NCI-H2107 treated with DMSO at 0.1 percent for 48 hours (cell line): ENCODE results near the gene LIMK2.
"Not testable (repeated sequence)": the region's sequence is repeated elsewhere in the genome, so short reads cannot be mapped to it uniquely, and the experiment has no call there.

Source experiments
- DNase-seq: peaks from one replicate; lab custom pipeline; 2025; ENCODE audit not compliant: unreplicated experiment; lab: John Stamatoyannopoulos, UW

Gene LIMK2

DNA sequence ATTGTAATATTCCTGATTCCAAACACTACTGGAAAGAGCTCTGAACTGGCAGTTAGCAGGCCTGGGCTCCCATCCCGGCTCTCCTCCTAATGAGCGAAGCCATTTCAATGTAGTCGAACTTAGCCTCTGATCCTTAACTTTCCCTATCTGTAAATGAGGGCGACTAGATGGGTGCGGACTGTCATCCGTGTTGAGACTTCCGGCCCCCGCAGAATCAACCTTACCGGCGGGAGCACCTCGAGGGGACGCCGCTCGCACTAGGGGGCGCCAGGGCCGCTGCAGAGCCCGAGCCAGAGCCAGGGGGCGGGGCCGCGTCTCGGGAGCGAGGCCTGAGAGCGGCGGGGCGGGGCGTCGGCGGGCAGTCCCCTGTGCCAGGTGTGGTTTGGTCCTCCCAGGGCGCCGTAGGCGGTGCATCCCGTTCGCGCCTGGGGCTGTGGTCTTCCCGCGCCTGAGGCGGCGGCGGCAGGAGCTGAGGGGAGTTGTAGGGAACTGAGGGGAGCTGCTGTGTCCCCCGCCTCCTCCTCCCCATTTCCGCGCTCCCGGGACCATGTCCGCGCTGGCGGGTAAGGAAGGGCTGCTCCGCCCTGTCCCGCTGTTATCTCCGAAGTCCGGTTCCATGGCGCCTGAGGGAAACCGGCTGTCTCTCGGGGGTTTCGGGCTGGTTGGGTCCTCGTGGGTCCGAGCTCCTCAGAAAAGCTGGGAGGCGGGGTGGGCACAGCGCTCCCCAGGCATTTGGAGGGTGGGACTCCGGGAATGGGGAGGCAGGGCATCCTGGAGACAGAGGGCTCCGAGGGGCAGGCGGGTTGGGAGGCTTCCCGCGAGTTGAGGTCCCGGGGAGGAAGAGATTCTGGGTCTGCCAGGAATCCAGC lies at the start of gene LIMK2:
TSS of gene LIMK2 (plus strand) at position 437 of the 869 bp plus-strand sequence. CDS start at position 548, 111 bp downstream.
- peak; percentile 80 for DNase-seq

DNA sequence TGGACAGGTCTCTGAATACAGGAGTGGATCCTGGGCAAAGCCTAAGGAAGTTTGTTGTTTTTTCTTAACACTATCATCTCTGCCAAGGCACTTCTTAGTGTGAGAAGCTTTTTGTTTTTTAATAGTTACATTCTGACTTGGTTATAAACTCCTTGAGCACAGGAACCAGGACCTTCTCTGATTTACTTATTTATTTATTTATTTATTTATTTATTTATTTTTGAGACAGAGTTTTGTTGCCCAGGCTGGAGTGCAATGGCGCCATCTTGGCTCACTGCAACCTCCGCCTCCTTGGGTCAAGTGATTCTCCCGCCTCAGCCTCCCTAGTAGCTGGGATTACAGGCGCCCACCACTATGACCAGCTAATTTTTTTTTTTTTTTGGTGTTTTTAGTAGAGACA lies 41.1 kb upstream of the LIMK2 start:
- DNase-seq: no peak

DNA sequence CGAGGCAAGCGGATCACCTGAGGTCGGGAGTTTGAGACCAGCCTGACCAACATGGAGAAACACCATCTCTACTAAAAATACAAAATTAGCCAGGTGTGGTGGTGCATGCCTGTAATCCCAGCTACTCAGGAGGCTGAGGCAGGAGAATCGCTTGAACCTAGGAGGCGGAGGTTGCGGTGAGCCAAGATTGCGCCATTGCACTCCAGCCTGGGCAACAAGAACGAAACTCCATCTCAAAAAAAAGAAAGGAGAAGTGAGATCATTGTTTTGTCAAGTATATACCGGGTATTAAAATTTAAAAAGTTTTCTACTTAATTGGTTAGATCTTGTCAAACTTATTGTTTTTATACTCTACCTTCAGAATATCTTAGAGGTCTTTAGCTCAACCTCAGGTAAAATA lies 40.4 kb upstream of the LIMK2 start:
- DNase-seq: not testable (repeated sequence)

DNA sequence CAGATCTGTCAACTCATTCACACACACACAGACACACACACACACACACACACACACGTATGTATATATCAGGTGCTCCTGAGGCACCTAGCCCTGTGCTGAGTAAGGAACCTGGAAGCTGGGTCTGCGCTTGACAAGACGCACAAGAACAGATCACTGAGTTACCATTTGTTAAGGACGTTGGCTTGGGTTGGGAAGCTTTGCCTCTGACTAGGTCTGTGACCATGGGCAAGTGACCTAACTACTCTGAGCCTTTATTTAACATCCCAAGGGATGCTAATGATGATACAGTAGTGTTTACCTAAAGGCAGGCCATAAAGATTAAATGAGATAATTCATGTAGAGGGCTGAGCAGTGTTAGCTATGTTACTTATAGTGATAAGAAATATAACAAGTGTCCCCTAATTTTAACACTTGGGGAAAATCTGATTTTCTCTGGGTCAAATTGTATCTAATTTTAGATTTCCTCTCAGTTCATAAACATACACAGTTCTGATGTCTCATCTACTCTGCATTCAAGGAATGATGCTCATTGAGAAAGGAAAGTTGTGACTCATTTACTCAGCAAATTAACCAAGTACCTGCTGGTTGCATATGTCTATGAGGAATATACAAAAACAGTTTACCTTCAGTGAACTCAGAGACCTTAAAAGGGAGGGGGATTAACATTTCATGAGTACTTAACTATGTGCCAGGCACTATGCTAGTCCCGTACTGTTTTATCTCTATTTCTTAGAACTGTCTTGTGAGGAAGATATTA lies 38.5 kb upstream of the LIMK2 start:
- DNase-seq: no peak

DNA sequence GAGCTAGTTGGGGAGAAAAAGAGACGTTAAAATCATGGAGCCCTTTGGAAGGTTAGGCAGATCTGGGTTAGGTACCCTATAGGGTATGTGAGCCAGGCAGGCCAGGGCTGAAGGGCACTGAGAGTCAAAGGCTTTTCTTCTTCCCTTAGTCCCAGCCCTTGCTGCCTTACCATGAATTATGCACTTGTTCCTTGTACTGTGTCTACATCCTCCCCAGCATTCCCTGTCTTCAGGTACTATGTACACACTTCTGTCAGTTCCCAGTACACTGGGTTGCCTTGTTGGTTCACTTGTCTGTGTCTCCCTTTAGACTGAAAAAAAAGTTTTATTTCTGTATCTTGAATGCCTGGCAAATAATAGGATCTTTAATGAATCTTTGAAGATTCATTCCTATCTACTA lies 35.2 kb upstream of the LIMK2 start:
- DNase-seq: no peak

DNA sequence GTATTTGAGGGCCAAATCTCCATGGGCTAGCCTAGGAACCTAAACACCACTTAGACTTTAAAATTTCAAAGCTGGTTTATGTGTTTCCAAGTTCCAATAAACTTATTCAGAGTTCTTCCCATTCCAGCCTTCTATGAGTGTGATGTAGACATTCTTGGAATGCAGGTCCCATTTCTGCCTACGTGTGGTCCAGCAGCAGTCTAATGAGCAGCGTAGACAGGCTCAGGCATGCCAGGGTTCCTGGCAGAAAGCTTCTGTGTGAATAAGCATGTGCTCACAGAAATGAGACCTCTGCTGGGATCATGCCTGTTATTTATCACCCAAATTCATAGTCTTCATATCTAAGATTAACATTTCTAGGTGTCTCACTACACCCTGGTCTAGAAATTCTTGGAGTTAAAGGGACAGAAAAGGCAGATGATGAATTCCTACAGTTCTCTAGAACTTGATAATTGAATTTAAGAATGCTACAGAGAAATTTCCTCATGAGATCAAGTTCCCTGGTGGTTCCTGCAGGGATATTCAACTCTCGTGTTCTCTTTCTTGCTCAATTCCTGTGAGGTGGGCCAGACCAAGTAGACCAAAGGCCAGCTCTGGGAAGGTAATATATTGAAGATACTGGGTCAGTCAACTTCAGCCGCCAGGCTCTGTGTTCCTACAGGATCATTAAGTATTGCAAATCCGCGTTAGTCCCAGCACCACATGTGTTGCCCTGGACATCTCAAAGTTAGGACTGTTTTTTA lies 34.5 kb upstream of the LIMK2 start:
- no peak for DNase-seq

DNA sequence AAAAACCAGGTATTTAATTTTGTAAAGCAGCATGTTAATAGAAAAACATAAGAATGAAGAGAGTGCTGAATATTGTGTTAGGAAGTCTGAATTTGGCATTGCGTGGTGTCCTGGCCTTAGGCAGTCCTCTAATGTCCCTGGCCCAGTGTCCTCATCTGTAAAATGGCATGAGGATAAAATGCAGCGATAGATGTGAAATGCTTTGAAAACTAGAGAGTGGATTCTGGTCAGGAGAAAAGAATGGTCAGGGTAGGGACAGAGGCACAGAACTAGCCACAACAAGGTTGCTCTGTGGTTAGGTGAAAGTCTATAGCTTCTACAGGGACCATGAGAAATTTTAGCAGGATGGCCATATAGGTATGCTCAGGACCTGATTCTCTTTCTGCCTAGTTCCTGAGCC lies 33.2 kb upstream of the LIMK2 start:
- no peak for DNase-seq

DNA sequence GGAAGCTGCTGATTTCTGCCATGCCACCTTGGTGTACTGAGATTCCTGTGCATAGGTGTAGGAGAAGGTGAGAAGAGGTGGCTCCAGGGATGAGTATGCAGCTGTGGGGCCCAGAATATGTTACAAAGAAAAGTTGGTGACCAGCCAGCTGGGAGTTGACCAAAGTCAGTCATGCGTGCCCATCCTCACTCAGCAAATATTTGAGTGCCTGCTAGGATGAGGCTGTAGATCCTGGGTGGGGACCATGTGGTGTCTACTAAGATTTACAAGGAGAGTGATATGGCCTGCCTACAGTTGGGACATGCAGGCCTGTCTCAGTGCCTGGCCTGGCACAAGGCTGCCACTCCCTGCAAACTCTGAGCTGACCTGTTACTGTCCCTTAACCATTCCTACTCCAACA lies 32.8 kb upstream of the LIMK2 start:
- no peak for DNase-seq

DNA sequence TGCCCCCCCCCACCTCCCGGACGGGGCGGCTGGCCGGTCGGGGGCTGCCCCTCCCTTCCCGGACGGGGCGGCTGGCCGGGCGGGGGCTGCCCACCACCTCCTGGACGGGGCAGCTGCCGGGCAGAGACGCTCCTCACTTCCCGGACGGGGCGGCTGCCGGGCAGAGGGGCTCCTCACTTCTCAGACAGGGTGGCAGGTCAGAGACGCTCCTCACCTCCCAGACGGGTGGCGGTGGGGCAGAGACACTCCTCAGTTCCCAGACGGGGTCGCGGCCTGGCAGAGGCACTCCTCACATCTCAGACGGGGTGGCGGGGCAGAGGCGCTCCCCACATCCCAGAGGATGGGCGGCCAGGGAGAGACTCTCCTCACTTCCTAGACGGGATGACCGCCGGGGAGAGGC lies 28.1 kb upstream of the LIMK2 start:
- no peak for DNase-seq

DNA sequence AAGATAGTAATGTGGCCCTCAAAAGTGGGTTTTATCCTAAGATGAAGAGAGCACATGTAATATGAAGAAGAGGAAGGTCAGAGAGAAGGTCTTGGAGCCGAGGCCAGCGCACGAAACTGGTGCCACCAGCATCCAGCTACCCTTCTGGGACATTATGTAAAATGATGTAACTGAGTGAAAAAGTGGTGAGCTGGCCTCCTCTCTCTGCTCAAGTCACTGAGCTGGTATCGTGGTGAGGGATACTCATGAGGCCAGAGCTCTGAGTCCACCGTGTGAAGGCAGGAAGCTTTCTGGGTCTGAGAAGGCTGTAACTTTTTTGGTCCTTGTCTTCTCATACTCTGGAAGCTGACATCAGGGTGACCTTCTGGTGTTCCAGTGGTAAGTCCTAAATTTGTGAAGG lies 27.0 kb upstream of the LIMK2 start:
- no peak for DNase-seq

DNA sequence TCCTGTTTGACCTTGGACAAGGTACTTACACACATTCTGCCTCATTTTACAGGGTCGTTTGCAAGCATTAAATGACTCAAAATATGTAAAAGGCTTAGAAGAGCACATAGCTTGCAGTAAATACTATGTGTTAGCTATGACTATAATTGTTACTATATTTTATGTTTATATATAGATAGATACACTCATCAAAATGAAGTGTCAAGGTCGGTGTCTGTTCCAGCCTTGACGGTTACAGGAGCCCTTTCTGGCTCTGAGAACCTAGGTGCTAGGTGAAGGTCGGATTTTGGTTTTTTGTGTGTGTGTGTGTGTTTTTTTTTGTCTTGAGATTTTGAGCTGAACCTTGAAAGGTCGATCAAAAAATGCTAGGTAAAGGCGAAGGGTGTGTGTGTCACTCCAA lies 24.5 kb upstream of the LIMK2 start:
- DNase-seq: no peak

DNA sequence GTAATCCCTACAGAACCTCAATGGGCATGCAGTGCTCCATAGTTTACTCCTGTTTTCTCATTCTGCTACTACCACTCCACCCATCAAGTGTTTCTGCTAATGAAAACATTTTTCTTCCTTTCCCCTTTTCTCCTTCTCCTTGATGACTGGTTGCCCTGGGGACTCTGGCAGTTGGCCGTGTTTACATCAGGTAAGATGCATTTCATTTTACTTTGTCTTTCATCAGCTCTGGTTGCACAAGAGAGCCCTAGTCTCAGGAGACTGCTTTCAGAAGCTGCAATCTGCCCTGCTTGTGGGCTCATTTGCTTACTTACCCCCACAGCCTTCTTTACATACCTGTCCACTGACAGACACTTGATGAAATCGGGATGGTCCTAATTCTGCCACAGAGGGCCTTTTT lies 19.6 kb upstream of the LIMK2 start:
- DNase-seq: peak; percentile 87

DNA sequence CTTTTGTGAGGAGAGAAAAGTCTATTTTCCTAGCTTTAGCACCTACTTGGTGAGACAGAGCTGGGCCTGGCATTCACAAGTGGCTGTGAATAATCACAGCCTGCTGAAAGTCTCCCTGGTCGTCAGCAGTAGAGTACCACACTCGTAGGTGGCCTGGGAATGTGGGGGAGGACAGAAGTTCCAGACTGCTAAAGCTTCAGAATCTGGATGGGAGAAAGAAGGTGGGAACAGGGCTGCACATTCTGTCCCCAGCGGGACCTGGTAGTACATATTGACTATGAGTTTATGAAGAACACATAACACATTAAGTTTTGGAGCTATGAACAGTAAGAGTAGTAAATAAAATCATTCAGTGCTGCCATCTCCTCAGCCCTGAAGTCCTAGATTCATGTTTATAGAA lies 19.0 kb upstream of the LIMK2 start:
- no peak for DNase-seq

DNA sequence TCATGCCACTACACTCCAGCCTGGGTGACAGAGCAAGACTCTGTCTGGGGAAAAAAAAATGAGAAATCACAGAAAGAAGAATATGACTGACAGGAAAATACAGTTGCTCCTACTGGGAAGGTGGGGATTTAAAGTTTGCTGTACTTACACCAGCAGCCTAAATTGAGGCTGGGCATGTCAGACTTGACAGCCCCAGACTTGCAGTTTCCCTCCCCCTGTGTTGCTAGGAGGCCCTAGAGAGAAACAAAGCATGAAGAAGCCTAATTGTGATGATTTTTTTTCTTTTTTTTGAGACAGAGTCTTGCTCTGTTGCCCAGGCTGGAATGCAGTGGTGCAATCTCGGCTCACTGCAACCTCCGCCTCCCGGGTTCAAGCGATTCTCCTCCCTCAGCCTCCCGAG lies 17.4 kb upstream of the LIMK2 start:
- DNase-seq: not testable (repeated sequence)

DNA sequence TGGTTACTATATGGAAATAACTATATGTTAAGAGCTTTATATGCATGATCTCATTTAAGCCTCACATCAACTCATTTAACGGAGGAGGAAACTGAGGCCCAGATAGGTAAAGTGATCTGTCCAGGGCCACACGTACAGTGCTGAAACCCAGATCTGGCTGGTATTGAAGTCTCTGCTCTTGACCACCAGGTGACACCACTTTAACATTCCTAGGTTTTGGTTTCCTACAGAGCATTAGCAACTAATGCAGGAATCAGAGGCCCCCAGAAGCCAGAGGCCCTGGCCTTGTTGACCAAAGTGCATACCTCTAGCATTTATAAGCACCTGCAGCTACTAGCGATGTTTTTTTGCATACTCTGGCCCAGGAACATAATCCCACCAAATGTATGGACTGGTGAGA lies 12.9 kb upstream of the LIMK2 start:
- DNase-seq: no peak

DNA sequence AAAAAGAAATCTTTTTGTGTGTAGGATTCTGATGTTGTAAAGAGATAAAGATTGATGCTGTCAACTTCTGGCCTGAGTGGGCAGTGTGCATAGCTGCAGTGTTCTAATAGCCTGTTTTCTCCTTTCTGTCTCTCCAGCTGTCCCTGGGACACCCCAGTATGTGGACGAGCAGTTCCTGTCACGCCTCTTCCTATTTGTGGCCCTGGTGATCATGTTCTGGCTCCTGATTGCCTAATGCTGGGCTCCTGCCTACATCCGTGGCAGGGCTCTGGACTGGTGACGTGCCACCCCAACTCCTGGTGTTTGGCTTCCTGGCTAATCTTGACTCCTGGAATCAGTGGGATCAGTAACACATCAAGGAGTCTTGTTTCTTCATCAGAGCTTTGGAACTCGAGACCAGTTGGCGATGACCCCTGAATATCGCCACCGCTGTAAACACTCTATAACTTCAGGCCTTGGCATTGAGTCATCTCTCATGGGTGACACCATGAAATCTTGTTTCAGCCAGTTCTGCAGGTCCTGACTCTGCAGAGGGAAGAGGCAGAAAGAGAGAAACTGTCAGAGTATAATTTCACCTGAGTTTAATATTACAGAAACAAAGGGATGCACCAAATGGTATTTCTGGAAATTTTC lies 7.6 kb upstream of the LIMK2 start:
- not testable (repeated sequence) for DNase-seq

DNA sequence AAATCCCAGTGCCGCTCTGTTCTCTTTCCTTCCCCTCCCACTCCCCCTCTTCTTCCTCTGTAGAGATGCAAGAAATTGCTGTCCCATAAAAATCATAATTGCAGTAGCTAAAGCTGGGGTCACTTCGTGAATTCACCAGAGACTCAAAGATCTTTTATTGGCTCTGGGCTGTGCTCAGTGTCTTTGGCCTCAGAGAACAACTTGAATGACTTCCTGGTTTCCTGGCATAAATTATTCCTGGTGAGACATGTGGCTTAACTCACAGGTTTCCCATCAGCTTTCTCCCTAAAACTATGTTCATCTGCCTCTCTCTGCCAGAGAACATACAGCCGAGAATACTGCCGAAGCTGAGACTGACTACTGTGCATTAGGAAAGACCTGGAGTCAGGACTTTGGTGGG lies 7.0 kb upstream of the LIMK2 start:
- DNase-seq: not testable (repeated sequence)

DNA sequence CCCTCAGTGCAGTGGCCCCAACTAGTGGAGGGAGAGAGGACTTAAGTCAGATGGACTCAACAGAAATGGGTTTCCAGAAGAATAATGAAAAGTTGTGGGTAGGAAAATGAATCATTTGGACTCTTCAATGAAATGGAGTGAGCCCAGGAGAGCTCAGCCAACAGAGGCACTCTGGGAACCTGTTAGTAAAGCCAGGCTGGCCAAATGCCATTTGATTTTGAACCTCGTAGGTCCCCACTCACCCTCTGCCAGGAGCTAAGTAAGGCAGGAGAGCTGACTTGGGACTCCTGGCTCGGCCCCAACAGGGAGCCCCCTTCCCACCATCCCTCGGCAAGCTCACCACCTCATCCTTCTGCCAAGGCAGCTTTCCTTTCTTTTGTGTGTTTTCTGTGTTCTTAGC lies 5.6 kb upstream of the LIMK2 start:
- not testable (repeated sequence) for DNase-seq

DNA sequence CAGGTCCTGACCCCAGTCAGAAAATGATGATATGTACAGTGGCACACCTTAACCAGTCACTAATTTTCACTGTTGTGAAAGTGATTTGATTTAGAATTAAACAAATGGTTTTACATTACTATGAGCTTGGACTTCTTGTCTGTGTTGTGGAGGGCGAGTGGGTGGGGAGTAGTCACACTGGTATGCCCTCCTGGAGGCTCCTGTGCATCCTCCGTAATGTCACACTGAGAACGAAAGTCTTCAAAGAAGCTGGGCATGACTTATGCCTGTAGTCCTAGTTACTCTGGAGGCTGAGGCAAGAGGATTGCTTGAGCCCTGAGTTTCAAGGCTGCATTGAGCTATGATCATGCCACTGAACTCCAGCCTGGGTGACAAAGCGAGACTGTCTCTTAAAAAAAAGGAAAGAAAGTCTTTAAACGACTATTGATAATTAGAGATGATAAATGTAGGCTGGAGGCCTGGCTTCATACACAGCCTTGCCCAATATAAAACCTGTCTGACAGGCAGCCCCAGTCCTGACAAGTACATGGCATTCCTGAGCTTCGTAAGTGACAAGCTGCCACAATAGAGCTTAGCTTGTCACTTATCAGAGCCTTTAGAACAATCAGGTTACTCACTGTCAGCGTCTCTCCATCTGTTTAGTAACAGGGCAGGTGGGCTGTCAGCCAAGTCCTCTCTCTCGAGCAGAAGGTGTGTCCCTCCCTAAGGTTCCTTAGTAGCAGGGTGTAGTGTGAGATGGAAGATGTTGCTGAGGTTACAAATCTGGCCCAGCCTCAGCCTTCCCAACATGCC lies 5.0 kb upstream of the LIMK2 start:
- DNase-seq: no peak
